ENCODE measurements around the gene ZCCHC8.

DNA sequence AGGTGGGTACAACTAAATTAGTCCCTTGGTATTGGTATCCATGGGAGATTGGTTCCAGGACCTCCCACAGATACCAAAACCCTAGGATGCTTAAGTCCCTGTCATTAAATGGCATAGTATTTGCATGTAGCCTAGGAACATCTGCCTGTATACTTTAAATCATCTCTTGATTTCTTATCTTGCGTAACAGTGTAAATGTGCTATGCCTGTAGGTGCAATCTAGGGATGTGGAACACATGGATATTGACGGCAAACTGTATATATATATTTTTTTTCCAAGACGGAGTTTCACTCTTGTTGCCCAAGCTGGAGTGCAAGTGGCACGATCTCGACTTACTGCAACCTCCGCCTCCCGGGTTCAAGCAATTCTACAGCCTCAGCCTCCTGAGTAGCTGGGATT lies 27.9 kb upstream of the ZCCHC8 start:
- TF ChIP-seq, protein P1, sequence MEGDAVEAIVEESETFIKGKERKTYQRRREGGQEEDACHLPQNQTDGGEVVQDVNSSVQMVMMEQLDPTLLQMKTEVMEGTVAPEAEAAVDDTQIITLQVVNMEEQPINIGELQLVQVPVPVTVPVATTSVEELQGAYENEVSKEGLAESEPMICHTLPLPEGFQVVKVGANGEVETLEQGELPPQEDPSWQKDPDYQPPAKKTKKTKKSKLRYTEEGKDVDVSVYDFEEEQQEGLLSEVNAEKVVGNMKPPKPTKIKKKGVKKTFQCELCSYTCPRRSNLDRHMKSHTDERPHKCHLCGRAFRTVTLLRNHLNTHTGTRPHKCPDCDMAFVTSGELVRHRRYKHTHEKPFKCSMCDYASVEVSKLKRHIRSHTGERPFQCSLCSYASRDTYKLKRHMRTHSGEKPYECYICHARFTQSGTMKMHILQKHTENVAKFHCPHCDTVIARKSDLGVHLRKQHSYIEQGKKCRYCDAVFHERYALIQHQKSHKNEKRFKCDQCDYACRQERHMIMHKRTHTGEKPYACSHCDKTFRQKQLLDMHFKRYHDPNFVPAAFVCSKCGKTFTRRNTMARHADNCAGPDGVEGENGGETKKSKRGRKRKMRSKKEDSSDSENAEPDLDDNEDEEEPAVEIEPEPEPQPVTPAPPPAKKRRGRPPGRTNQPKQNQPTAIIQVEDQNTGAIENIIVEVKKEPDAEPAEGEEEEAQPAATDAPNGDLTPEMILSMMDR (IDR thresholded peaks at IDR 0.05 in 4 of 5, conservative IDR thresholded peaks at IDR 0.05 in 1 of 5), result no peak
- no peak for TF ChIP-seq POLR2A (IDR thresholded peaks at IDR 0.05)
